Measurements from ENCODE around the gene ZNF778.

The ZNF778 gene

GRCh38 chr16:89201439-89202377, 15.8 kb upstream of the ZNF778 start:
- peak overlapping the region; percentile 61 for H3K4me3 ChIP-seq (ENCODE audit: low read depth, low read length)
- DNase-seq (ENCODE audit: low read depth): peak; percentile 30
- TF ChIP-seq CTCF (IDR thresholded peaks at IDR 0.05; ENCODE audit: control insufficient read depth, extremely low read depth, insufficient read depth): no peak

- DNase-seq (ENCODE audit: low read depth): no peak
- H3K4me3 ChIP-seq (ENCODE audit: low read depth, low read length): peak overlapping the region; percentile 61
- TF ChIP-seq CTCF (IDR thresholded peaks at IDR 0.05; ENCODE audit: control insufficient read depth, extremely low read depth, insufficient read depth): no peak
These were observed 14.9 kb upstream of the ZNF778 start for GRCh38 chr16:89202422-89203215.

GRCh38 chr16:89207993-89208392, 9.5 kb upstream of the ZNF778 start:
- no peak for DNase-seq (ENCODE audit: low read depth)
- H3K4me3 ChIP-seq (ENCODE audit: low read depth, low read length): no peak overlapping the region
- TF ChIP-seq CTCF (IDR thresholded peaks at IDR 0.05; ENCODE audit: control insufficient read depth, extremely low read depth, insufficient read depth): no peak

- no peak for TF ChIP-seq CTCF (IDR thresholded peaks at IDR 0.05; ENCODE audit: control insufficient read depth, extremely low read depth, insufficient read depth)
- DNase-seq (ENCODE audit: low read depth): no peak
- no peak overlapping the region for H3K4me3 ChIP-seq (ENCODE audit: low read depth, low read length)
These were observed 7.9 kb upstream of the ZNF778 start for GRCh38 chr16:89209522-89210044.

GRCh38 chr16:89210165-89210903, 7.2 kb upstream of the ZNF778 start:
- no peak overlapping the region for H3K4me3 ChIP-seq (ENCODE audit: low read depth, low read length)
- TF ChIP-seq CTCF (IDR thresholded peaks at IDR 0.05; ENCODE audit: control insufficient read depth, extremely low read depth, insufficient read depth): no peak
- no peak for DNase-seq (ENCODE audit: low read depth)

GRCh38 chr16:89210904-89211515, 6.5 kb upstream of the ZNF778 start:
- H3K4me3 ChIP-seq (ENCODE audit: low read depth, low read length): no peak overlapping the region
- DNase-seq (ENCODE audit: low read depth): no peak
- no peak for TF ChIP-seq CTCF (IDR thresholded peaks at IDR 0.05; ENCODE audit: control insufficient read depth, extremely low read depth, insufficient read depth)

Measured in LNCaP clone FGC (cell line).